Panc1 (cell line): ENCODE measurements around the gene NAA80.

ENCODE experiments used
- POLR2AphosphoS5 ChIP-seq: IDR thresholded peaks from 2 replicates; pipeline ENCODE4 v1.6.1; 2012; ENCODE audit warnings: mild to moderate bottlenecking, low read depth, low read length, moderate library complexity
- SIN3A ChIP-seq: IDR thresholded peaks from 2 replicates; pipeline ENCODE4 v1.6.1; 2012; ENCODE audit warnings: low read depth, mild to moderate bottlenecking, low read length, moderate library complexity, borderline replicate concordance; ENCODE audit not compliant: insufficient read depth
- TCF7L2 ChIP-seq: IDR thresholded peaks from 2 replicates; pipeline ENCODE4 v1.6.1; 2011; ENCODE audit warnings: mild to moderate bottlenecking, low read depth, low read length, inconsistent platforms
- TF ChIP-seq, protein P1 (sequence below): fragments of 450-650 bp; IDR thresholded peaks from 2 replicates; pipeline ENCODE4 v1.5.1; 2017; ENCODE audit warnings: mild to moderate bottlenecking
- TF ChIP-seq, protein P2 (sequence below), 2 experiments: IDR thresholded peaks; 2 replicates each; pipeline ENCODE4 v1.6.1; 2011 to 2012; ENCODE audit warnings: low read depth in 2 of 2, control low read depth in 1 of 2, low read length in 1 of 2, mild to moderate bottlenecking in 1 of 2, moderate library complexity in 1 of 2; ENCODE audit not compliant: insufficient read depth in 1 of 2

DNA sequence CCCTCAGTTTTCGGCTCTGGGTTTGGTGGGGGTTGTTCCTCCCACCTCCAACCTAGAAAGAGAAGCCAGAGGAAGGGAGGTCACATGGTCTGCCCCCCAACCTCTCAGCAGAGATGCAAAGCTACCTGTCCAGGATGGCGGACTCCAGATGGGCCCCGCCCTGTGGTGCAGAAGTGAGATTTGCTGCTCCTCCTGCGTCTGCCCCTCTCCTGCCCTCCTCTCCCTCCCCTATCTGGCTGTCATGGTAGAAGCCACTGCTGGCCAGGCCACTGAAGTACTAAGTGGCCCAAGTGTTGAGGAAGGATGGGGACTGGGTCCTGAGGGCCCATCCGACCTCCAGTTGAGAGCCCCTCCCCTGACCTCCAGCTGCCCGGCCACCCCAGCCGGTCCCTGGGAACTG is 32.4 kb downstream of the NAA80 start:
- TF ChIP-seq, protein P1, sequence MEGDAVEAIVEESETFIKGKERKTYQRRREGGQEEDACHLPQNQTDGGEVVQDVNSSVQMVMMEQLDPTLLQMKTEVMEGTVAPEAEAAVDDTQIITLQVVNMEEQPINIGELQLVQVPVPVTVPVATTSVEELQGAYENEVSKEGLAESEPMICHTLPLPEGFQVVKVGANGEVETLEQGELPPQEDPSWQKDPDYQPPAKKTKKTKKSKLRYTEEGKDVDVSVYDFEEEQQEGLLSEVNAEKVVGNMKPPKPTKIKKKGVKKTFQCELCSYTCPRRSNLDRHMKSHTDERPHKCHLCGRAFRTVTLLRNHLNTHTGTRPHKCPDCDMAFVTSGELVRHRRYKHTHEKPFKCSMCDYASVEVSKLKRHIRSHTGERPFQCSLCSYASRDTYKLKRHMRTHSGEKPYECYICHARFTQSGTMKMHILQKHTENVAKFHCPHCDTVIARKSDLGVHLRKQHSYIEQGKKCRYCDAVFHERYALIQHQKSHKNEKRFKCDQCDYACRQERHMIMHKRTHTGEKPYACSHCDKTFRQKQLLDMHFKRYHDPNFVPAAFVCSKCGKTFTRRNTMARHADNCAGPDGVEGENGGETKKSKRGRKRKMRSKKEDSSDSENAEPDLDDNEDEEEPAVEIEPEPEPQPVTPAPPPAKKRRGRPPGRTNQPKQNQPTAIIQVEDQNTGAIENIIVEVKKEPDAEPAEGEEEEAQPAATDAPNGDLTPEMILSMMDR, result no peak
- no peak for TF ChIP-seq POLR2AphosphoS5
- TF ChIP-seq, protein P2, sequence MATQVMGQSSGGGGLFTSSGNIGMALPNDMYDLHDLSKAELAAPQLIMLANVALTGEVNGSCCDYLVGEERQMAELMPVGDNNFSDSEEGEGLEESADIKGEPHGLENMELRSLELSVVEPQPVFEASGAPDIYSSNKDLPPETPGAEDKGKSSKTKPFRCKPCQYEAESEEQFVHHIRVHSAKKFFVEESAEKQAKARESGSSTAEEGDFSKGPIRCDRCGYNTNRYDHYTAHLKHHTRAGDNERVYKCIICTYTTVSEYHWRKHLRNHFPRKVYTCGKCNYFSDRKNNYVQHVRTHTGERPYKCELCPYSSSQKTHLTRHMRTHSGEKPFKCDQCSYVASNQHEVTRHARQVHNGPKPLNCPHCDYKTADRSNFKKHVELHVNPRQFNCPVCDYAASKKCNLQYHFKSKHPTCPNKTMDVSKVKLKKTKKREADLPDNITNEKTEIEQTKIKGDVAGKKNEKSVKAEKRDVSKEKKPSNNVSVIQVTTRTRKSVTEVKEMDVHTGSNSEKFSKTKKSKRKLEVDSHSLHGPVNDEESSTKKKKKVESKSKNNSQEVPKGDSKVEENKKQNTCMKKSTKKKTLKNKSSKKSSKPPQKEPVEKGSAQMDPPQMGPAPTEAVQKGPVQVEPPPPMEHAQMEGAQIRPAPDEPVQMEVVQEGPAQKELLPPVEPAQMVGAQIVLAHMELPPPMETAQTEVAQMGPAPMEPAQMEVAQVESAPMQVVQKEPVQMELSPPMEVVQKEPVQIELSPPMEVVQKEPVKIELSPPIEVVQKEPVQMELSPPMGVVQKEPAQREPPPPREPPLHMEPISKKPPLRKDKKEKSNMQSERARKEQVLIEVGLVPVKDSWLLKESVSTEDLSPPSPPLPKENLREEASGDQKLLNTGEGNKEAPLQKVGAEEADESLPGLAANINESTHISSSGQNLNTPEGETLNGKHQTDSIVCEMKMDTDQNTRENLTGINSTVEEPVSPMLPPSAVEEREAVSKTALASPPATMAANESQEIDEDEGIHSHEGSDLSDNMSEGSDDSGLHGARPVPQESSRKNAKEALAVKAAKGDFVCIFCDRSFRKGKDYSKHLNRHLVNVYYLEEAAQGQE (IDR thresholded peaks at IDR 0.05; ENCODE audit: insufficient read depth in 1 of 2, low read depth in 2 of 2, low read length in 1 of 2), result no peak
- TF ChIP-seq SIN3A, result no peak
- no peak for TF ChIP-seq TCF7L2
